DMS114 treated with DMSO at 0.1 percent for 48 hours (cell line): ENCODE measurements around the gene SSR3.

Experiments
- DNase-seq: peaks from one replicate; lab custom pipeline; 2025; ENCODE audit not compliant: unreplicated experiment; lab: John Stamatoyannopoulos, UW

The SSR3 gene

DNA sequence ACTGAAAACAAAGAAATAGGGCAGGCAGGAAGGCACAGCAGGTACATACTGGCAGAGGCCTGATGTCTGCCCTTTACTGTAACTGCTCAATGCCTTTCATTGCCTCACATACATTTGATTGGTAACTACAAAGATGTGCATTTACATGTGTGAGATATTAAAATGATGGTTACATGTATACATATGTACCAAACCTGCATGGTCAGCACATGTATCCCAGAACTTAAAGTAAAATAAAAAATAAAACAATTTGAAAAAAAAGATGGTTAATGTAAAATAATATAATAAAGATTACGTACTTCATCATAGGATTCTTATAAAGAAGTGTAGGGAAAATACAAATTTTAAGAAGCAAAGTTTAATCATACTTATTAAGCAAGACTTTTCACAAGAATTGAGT lies 15.1 kb downstream of the SSR3 start:
- DNase-seq: no peak

DNA sequence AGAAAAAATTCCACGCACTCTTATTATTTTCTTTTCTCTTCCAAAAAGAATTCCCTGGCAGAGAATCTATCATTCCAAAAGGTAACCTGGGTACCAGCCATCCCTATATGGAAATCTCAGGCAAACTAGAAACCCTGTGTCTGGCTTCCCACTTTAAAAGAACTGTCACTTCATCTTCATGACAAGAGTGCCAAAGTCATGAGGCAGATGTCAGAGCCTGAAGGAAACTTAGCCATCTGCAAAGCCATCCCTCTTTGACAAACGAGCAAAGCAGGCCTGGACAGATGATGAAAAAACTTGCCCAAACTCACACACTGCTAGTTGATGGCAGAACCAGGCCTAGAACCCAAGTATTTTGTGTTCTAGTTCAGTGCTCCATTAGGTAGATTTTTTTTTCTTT lies 15.9 kb downstream of the SSR3 start:
- DNase-seq: no peak

DNA sequence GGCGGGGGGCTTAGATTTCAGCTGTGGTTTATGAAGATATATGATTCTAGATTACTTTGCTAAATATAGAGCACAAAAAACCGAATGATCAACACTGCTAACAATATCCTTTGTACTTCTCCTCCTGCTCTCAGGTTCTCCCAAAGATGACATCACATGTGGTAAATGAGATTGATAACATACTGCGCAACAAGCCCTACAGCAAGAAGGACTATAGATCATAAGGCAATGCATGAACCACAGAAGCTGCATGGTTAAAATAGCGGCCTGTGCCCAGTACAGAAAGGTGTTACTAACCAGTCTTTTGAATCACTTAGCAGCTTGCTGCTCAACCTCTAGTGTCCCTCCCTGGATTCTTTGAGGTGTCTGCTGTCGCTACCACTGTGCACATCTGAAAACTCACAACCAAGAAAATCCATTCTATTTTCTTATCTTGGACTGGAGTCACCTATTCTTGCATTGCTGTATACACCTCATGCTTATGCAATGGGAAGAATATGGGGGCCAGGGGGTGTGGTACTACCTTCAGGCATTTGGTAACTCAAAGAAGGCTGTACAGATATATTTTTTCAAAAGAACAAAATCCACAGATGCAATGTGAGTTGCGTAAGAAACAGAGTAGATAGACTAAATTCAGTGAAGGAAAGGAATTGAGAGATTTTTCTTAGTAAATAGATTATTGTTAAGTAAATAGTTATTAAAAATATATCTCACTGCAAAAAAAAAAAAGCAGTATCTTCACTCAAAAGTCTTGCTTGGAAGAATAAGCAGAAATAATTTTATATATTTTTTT lies 18.2 kb downstream of the SSR3 start:
- no peak for DNase-seq

DNA sequence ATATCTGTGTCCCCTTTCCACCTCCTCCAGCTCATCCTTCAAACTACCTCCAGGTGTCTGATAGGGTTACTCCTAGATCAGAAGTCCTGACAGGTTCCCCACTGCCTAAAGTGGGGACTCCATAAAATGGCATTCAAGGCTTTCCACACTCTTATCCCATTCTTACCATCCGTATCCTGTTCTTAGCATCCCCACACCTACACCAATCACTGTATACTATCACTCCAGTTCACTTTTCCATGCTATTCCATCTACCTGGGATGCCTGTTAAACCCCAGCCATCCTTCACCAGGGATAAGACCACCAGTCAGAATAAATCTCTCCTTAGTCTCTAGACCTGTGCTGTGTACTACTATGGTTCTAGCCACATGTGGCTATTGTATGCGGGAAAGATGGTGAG lies 19.1 kb downstream of the SSR3 start:
- no peak for DNase-seq

DNA sequence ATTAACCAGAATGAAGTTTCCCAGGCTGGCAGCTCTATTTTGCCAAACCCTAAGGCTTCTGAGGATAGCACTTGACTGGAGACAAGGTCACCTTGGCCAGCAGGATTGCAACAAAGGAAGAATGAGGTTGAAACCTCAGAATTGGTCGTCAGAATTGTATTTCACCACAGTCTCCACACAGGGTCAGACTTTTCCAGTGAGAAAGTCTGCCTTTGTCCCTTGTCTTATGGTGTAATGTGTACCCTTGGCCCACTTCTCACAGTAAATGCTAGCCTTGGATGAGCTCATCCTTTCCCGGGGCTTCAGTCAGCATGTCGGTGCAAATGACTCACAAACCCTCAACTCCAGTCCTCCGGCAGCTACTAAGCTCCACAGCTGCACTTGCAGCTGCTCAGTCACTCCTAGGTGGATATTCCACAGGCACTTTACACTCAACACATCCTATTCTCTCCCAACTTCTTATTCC lies 19.7 kb downstream of the SSR3 start:
- no peak for DNase-seq

DNA sequence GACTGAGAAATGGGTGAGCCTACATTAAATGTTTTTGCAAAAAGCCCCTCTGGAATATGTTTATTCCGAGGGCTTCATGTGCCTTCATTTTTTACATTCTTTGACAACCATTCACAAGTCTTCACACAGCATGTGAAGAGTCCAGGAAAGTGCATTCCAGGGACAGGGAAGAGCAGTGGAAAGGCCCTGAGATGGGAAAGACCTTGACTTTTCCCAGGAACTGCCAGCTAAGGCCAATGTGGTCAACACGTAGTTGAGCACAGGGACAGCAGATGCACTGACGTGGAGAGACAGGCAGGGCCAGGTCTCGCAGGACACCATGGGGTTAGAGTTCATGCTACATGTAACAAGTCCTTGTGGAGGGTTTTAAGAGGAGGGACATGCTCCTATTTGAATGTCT lies 21.7 kb downstream of the SSR3 start:
- no peak for DNase-seq

DNA sequence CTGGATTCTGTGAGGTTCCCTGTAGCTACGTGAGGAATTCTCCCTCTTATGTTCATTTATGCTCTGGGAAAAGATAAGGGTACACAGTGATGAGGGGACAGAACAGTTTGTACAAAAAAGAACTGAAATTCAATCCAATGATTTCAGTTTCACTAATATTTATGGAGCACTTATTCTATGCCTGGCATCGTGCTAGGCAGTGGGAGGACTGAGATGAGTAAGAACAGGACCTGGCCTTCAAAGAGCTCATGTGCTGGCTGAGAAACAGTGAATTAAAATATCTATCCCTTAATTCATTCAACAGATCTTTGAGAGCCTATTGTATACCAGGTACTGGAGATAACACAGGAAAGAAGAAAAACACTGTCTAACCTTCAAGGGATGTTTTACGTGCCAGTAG lies 22.2 kb downstream of the SSR3 start:
- DNase-seq: no peak

DNA sequence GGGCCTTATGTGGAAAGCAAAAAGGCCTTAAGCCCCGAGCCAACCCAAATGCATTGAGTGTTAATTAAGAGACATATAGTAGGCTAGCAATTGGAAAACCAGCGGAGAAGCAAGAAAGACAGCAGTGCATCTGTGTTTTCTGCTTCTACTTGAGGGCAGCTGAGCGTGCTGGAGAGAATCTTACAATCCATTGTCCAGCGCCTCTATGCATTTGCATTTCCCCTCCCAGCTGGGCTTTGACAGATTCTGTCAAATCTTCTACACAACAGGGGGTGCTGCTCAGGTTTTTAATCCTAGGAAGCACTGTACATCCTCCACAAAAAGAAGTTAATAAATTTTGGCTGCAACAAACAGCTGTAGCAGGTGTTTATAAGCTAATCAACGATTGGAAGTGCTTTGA lies 23.9 kb downstream of the SSR3 start:
- DNase-seq: no peak

DNA sequence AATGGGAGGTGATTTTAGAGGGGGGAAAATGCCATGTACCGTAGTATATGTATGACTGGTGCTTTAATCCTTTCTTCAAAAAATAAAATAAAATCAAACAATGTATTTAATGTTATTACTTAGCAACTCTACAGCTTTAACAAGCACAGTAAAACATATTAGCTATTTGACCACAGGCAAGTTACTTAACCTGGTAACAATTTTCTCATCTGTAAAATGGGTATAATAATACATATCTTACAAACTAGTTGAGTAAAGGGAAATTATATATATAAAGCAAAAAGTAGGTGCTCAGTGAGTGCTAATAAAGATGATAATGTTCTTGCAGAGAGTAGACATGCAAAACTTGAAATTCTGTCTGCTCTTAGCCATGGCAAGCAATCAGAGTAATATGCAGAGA lies 27.9 kb downstream of the SSR3 start:
- DNase-seq: no peak

DNA sequence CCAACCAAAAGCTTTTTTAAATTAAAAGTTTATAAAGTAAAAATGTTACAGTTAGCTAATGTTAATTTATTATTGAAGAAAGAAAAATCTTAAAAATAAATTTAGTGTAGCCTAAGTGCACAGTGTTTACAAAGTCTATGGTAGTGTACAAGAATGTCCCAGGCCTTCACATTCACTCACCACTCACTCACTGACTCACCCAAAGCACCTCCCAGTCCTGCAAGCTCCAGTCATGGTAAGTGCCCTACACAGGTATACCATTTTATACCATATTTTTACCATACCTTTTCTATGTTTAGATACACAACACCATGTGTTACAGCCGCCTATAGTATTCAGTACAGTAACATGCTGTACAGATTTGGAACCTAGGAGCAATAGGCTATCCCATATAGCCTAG lies 29.1 kb downstream of the SSR3 start:
- no peak for DNase-seq

DNA sequence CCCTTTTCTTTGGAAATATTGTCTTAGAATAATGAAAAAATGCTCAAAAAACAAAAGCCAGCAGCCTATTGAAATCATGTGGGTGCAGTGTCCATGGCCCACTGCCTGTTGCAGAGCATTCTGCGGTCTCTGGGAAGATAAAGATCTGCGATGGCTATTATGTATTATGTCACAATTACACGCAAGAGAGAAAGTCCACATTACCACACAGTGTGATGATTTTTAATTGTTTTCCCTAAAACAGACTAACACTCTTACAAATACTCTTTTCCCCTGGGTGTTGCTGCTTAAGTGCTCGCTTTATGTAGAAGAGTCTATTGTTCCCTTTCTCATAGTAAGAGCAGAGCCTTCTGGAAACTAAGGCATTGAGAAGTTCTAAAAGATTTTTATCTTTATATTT lies 32.2 kb downstream of the SSR3 start:
- DNase-seq: no peak

DNA sequence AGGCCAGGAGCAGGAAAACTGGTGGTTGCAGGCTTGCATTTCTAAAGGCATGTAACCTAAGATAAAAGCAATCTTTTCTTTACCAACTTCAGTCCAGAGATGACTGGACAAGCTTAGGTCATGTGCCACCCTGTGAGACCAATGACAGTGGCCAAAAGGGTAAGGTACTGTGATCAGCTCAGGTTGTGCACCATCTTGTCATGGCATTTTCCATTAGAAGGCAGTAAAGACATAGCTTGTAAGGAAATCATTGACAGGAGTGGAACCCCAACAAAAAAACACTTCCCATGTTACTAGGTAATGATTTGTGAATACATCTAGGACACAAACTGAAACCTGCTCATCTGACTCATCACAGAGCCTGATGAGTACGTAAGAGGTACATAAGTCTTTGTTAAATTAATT lies 35.2 kb downstream of the SSR3 start:
- no peak for DNase-seq

DNA sequence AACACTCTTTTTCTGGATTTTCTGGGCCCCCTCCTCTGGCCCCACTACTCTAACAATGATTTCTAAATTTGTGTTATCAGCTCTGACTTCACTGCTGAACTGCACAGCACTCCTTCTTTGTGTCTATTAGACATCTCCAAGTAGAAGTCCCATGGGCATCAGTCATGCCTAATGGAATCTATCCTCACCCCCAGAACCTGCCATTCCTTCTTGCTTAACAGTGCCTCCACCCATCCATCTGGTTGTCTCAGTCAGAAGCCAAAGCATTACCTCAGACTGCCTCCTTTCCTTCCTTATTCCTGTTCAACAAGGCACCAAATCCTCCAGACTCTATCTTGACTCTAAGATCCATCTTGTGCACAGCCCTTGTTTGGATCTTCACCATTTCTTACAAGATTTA lies 36.2 kb downstream of the SSR3 start:
- DNase-seq: no peak

DNA sequence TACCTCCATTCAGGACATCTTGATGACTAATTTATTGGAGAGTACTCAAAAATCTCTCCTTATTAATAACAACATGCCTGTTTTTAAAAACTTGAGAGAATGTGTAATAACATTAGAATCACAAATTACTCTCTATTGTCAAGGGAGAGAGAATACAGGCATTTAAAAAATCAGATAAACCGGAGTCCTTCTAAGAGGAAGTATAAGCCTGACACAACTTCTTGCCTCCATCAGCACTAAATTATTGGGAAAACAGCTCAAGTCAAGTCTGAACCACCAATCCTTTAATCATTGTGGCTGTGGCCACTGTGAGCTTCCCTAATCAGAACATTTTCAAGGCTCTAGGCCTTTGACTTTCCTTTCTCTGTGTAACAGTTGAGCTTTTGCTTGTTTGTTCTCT lies 38.0 kb downstream of the SSR3 start:
- DNase-seq: no peak

DNA sequence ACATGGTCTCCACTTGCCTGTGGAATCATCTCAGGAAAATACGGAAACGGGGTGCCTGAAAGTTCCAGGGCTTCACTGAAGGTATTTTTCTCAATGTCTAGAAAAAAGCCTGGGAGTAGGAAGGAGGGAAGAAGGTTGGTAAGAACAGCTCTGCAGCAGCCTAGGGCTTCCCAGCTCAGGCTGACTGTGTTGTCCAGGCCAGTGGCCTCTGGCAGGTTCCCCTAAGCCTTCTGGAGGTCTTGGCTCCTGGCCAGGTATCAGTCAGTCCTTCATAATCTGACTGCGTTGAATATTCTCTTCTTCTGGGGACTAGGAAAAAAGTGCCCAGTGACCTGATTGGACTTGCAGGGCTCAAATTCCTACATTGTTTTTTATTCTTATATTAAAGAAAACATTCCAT lies 38.6 kb downstream of the SSR3 start:
- no peak for DNase-seq

DNA sequence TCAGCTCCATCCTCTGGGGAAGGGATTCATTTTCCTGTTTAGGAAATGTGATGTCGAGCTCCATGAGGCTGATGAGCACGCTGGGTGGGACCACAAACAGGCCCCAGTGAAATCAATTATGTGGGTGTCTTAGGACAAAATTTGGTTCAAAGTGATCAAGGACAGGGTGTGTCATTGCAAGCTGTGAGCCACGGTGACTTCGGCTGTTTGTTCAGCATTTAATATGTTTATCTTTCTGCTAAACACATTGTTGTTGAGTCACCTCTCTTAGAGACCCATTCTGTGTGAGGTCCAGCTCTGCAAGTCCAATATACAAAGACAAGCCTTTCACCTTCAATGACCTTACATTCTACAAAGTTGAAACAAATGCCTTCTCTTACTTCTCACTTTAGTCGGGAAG lies 41.3 kb downstream of the SSR3 start:
- no peak for DNase-seq

DNA sequence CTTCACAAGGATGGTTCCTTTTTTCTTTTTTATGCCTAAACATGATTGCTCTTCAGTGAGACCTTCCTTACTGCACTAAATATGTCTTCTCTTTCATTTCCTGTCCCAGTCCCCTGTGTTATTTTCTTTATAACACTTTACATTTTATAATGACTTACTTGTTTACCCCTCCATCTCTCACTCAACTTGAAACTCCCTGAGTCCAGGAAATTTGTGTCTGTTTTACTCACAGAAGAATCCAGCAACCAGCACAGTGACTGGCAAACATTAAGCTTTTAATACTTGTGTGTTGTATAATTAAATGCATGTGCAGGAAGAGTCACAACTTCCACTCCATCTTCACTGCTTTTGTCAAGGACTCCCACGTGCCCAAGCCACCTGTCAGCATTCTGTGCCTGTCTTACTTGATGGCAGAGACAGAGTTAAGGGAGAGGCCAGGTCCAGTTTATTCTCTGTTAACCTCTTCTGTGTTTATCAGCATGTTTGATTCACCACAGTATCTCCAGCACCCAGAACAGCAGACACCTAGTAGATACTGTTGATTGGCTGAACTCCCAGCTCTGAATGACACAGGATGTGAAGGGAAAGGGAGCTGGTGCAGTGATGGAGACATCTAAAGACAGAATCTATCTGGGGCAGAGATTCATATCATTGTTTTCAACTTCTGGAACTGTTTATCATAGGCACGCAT lies 42.8 kb downstream of the SSR3 start:
- no peak for DNase-seq

DNA sequence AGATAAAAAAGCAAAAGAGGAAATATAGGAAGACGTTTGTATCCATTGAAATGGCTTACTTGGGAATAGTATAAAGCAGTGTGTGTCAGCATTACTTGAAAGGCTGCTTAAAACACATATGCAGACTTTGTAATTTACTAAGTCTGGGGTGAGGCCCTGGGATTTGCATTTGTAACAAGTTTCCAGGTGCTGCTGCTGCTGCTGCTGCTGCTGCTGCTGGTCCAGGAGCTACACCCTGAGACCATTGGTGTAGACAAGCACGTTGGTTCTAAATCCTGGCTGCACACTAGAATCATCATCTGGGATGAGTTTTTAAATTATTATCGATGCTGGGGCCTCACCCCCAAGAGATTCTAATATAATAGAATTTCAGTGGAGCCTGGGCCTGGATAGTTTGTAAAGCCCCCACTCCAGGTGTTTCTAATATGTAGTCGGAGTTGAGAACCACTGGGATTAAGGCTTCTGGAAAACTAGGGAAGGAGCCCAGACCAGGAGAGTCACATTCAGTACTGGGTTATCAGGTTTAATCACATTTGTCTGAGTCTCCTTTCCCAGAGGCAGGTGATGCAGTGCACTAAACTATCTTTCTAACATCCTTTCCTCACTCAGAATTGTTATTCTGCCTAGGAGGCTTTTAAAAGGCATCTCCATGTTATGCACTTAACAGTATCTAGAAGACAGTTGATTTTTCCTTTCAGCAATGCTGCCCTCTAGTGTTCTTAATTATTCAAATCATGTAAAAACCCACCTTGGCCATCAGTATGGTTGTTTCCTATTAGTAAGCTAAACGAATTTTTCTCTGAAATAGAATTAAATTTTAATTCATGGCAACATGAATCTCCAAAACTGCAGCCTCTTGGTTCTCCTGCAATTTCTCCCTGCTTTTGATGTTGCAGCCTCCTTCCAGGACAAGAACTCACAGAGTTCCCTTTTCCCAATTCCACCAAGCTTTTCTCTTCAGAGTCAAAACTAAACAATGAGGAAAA lies 45.4 kb downstream of the SSR3 start:
- DNase-seq: peak; percentile 39

DNA sequence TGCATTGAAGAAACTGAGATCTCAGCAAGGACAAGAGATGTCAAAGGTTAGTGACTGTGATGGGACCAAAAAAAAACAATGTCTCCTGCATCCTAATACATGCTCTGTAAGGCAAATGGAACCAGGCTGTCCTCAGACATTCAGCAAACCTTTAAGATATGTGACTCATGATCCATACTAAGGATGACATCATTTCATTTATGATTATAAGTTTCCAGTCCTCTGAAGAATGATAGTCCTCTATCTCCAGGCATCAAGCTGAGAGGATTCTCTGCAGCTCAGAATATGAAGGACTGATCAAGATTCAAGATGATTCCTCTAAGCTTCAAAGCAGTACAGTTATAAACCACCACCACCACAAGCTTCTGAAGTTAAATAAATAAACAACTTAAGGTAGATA lies 47.6 kb downstream of the SSR3 start:
- no peak for DNase-seq

DNA sequence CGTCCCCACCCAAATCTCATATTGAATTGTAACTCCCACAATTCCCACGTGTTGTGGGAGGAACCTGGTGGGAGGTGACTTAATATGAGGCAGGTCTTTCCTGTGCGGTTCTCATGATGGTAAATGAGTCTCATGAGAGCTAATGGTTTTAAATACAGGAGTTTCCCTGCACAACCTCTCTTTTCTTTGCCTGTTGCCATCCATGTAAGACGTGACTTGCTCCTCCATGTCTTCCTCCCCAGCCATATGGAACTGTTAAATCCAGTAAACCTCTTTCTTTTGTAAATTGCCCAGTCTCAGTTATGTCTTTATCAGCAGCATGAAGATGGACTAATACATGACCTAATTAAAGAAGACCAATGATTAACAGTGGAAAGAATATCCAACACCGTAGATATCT lies 56.6 kb downstream of the SSR3 start:
- no peak for DNase-seq

DNA sequence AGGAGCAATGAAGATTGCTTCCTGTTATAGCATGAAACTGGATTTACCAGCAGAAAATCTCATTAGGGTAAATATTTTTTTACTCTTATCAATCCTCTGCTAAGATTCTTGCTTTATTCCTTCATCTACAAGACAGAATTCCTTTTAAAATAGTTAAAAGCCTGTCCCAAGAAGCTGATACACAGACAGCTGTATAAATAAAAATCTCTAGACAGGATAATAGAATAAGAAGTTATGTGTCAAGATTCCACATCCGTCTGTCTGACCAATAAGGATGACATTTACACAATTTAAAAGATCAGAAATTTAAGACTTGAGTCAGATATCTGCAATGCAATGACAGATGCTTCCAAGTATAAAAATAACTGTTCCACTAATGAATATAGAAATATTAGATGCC lies 57.6 kb downstream of the SSR3 start:
- DNase-seq: no peak

DNA sequence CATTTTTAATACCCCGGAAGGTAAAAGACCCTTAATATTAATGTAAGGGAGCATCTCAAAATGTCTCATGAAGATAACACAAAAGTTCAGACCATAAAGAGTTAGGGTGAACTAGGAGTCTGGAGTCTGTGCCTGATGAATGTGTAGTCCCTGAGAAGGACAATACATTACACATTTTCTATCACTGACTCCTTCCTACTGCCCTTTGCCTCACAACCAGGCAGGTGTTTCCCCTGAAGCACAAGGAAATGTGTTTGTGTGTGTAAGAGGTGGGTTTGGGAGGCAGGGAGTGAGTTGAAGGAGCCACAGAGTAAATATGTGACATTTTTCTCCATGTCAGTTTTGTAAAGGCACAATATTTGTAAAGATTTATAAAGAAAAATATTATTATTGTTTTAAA lies 59.1 kb downstream of the SSR3 start:
- DNase-seq: no peak
